ENCODE measurements around the gene PRLR.

GRCh38 chr5:35162848-35163709 is 67.2 kb downstream of the PRLR start:
- TF ChIP-seq MAX (IDR thresholded peaks at IDR 0.05): no peak
- no peak for TF ChIP-seq EP300 (IDR thresholded peaks at IDR 0.05; ENCODE audit: borderline replicate concordance in 1 of 2, low read depth in 2 of 2, low read length in 2 of 2)
- TF ChIP-seq E2F6 (IDR thresholded peaks at IDR 0.05): no peak
- TF ChIP-seq CREB1 (IDR thresholded peaks at IDR 0.05): no peak
- TF ChIP-seq EZH2 (IDR thresholded peaks at IDR 0.05; ENCODE audit: low read depth, low read length, severe bottlenecking): no peak
- TF ChIP-seq CTCF (IDR thresholded peaks at IDR 0.05; ENCODE audit: control extremely low read depth in 1 of 3, insufficient read depth in 1 of 3, low read depth in 1 of 3, low read length in 3 of 3): no peak
- no peak for TF ChIP-seq CHD2 (IDR thresholded peaks at IDR 0.05; ENCODE audit: low read length)
- TF ChIP-seq POLR2A (IDR thresholded peaks at IDR 0.05; ENCODE audit: control extremely low read depth in 1 of 2, low read depth in 2 of 2, low read length in 2 of 2): no peak
- no peak for TF ChIP-seq CEBPB (IDR thresholded peaks at IDR 0.05; ENCODE audit: low read depth, low read length)
- no peak for TF ChIP-seq FOSL1 (IDR thresholded peaks at IDR 0.05; ENCODE audit: insufficient read depth, low read depth, low read length)
- no peak for TF ChIP-seq POLR2AphosphoS5 (IDR thresholded peaks at IDR 0.05; ENCODE audit: low read depth, low read length)
- no peak for TF ChIP-seq JUND (IDR thresholded peaks at IDR 0.05; ENCODE audit: low read length)
